Neural cell (in vitro differentiated cells): ENCODE results near the gene SLC6A18. TPM values are rescaled to one million over a fixed set of nuclear protein-coding genes. Genes with fewer than 3 reads are reported as not detected.
"Not testable (repeated sequence)": the region's sequence is repeated elsewhere in the genome, so short reads cannot be mapped to it uniquely, and the experiment has no call there.

Source experiments
- H2AFZ ChIP-seq: fragments of 200-600, 300-800 bp; sonication (generic), shearing (Covaris generic); 2 replicates; pipeline ENCODE4 v1.6.0; 2014; ENCODE audit warnings: low read depth, mild to moderate bottlenecking, antibody characterized with exemption, low read length, moderate library complexity
- H3F3A ChIP-seq: fragments of 200-600 bp; shearing (Covaris generic); 2 replicates; pipeline ENCODE4 v1.6.1; 2016; ENCODE audit warnings: mild to moderate bottlenecking, moderate library complexity, mixed read lengths, antibody characterized with exemption, low read length; ENCODE audit not compliant: insufficient read depth, poor library complexity, severe bottlenecking
- H3K27ac ChIP-seq: fragments of 200-600, 300-800 bp; sonication (generic), shearing (Covaris generic); 2 replicates; pipeline ENCODE4 v1.5.1; 2014; ENCODE audit warnings: mild to moderate bottlenecking, low read length, moderate library complexity
- H3K27me3 ChIP-seq: fragments of 300-800, 200-600 bp; sonication (generic), shearing (Covaris generic); 2 replicates; pipeline ENCODE4 v1.6.0; 2014; ENCODE audit warnings: mild to moderate bottlenecking, low read depth, low read length, moderate library complexity; ENCODE audit not compliant: insufficient read depth
- H3K36me3 ChIP-seq: fragments of 300-800, 200-600 bp; sonication (generic), shearing (Covaris generic); 2 replicates; pipeline ENCODE4 v1.5.1; 2014; ENCODE audit warnings: mild to moderate bottlenecking, antibody characterized with exemption, low read length, moderate library complexity; ENCODE audit not compliant: insufficient read depth
- H3K4me2 ChIP-seq: fragments of 300-800, 200-600 bp; sonication (generic), shearing (Covaris generic); 2 replicates; pipeline ENCODE4 v1.6.0; 2014; ENCODE audit warnings: mild to moderate bottlenecking, low read length
- H3K4me3 ChIP-seq: fragments of 300-800, 200-600 bp; sonication (generic), shearing (Covaris generic); 2 replicates; pipeline ENCODE4 v1.5.1; 2014; ENCODE audit warnings: mild to moderate bottlenecking, low read length, moderate library complexity
- H3K79me2 ChIP-seq: fragments of 200-600 bp; shearing (Covaris generic); replicated peaks from 2 replicates; pipeline ENCODE4 v1.6.0; 2014; ENCODE audit warnings: mild to moderate bottlenecking, low read length, moderate library complexity; ENCODE audit not compliant: insufficient read depth
- H3K9ac ChIP-seq: fragments of 300-800, 200-600 bp; sonication (generic), shearing (Covaris generic); 2 replicates; pipeline ENCODE4 v1.6.1; 2016; ENCODE audit warnings: mild to moderate bottlenecking, low read length, mixed read lengths
- H3K9me2 ChIP-seq: fragments of 200-600 bp; shearing (Covaris generic); 2 replicates; pipeline ENCODE4 v1.6.1; 2016; ENCODE audit warnings: mild to moderate bottlenecking, low read length, mixed read lengths; ENCODE audit not compliant: insufficient read depth
- H3K9me3 ChIP-seq: fragments of 200-600, 300-800 bp; sonication (generic), shearing (Covaris generic); 2 replicates; pipeline ENCODE4 v1.6.1; 2016; ENCODE audit warnings: mild to moderate bottlenecking, mixed run types, low read length, moderate library complexity, mixed read lengths
- H4K20me1 ChIP-seq: fragments of 200-600 bp; shearing (Covaris generic); 2 replicates; pipeline ENCODE4 v1.6.1; 2016; ENCODE audit warnings: mild to moderate bottlenecking, mixed run types; ENCODE audit not compliant: insufficient read depth
- CTCF ChIP-seq: fragments of 450-650 bp; IDR thresholded peaks from 2 replicates; pipeline ENCODE4 v1.5.1; 2014; ENCODE audit warnings: antibody characterized with exemption, mild to moderate bottlenecking, moderate library complexity; ENCODE audit not compliant: poor library complexity, severe bottlenecking
- EP300 ChIP-seq: fragments of 450-650 bp; conservative IDR thresholded peaks from 2 replicates; pipeline ENCODE4 v1.6.1; 2014; ENCODE audit warnings: antibody characterized with exemption, mild to moderate bottlenecking, moderate library complexity; ENCODE audit not compliant: poor library complexity, severe bottlenecking
- EZH2 ChIP-seq: fragments of 200-600, 300-800 bp; shearing (Covaris generic), sonication (generic); IDR thresholded peaks from 2 replicates; pipeline ENCODE4 v1.6.1; 2014; ENCODE audit warnings: antibody characterized with exemption, low read length, borderline replicate concordance, mild to moderate bottlenecking; ENCODE audit not compliant: insufficient read depth, poor library complexity, severe bottlenecking
- MXI1 ChIP-seq: fragments of 450-650 bp; conservative IDR thresholded peaks from 2 replicates; pipeline ENCODE4 v1.6.1; 2014; ENCODE audit warnings: antibody characterized with exemption, mild to moderate bottlenecking; ENCODE audit not compliant: poor library complexity, severe bottlenecking
- POLR2AphosphoS5 ChIP-seq: IDR thresholded peaks from 2 replicates; pipeline ENCODE4 v1.6.1; 2012
- RAD21 ChIP-seq: fragments of 450-650 bp; conservative IDR thresholded peaks from 2 replicates; pipeline ENCODE4 v1.6.1; 2014; ENCODE audit warnings: antibody characterized with exemption, mild to moderate bottlenecking, moderate library complexity
- REST ChIP-seq: IDR thresholded peaks from 2 replicates; pipeline ENCODE4 v1.6.1; 2012; ENCODE audit warnings: borderline replicate concordance
- SMC3 ChIP-seq: fragments of 450-650 bp; conservative IDR thresholded peaks from 2 replicates; pipeline ENCODE4 v1.6.1; 2014; ENCODE audit warnings: antibody characterized with exemption, mild to moderate bottlenecking, moderate library complexity; ENCODE audit not compliant: poor library complexity
- polyA plus RNA-seq: library from polyadenylated mRNA; depleted of rRNA; stranded (reverse); fragments of >200 nt; gene quantifications from 2 replicates; pipeline ENCODE4 v1.2.3, GENCODE V29; 2014

The SLC6A18 gene
- polyA plus RNA-seq, 1 donor from 2014 or later = not detected

GRCh38 chr5:1282993-1283728, 58.0 kb downstream of the SLC6A18 start:
- not testable (repeated sequence) for H3K9me2 ChIP-seq, H3K9ac ChIP-seq, H2AFZ ChIP-seq, H3K4me3 ChIP-seq, H3K79me2 ChIP-seq, H3K27ac ChIP-seq, H4K20me1 ChIP-seq, H3K4me2 ChIP-seq, H3K9me3 ChIP-seq, H3K27me3 ChIP-seq, H3F3A ChIP-seq, H3K36me3 ChIP-seq

- not testable (repeated sequence) for H3K4me3 ChIP-seq, H3K9me2 ChIP-seq, H3F3A ChIP-seq, H3K27ac ChIP-seq, H2AFZ ChIP-seq, H3K9ac ChIP-seq, H3K79me2 ChIP-seq, H3K9me3 ChIP-seq, H3K36me3 ChIP-seq, H4K20me1 ChIP-seq, H3K4me2 ChIP-seq, H3K27me3 ChIP-seq
These were observed 58.5 kb downstream of the SLC6A18 start for GRCh38 chr5:1283729-1284041.

- not testable (repeated sequence) for H3K27me3 ChIP-seq, H3K9me2 ChIP-seq, H3K4me2 ChIP-seq, H3K27ac ChIP-seq, H3K9me3 ChIP-seq, H2AFZ ChIP-seq, H4K20me1 ChIP-seq, H3F3A ChIP-seq, H3K79me2 ChIP-seq, H3K4me3 ChIP-seq, H3K36me3 ChIP-seq, H3K9ac ChIP-seq
These were observed 59.3 kb downstream of the SLC6A18 start for GRCh38 chr5:1284336-1284970.

- Histone ChIP-seq H3K36me3 (no peaks in the 10 kb centered on the region), H3K27ac (no peak overlapping the region), H3K9me3 (no peaks in the 10 kb centered on the region), H2AFZ (no peak overlapping the region), H3K9ac (no peak overlapping the region), H4K20me1 (peaks cover 2% of the 10 kb centered on the region), H3F3A (no peaks in the 10 kb centered on the region), H3K79me2 (no peaks in the 10 kb centered on the region), H3K4me2 (no peak overlapping the region), H3K9me2 (no peaks in the 10 kb centered on the region), H3K27me3 (no peaks in the 10 kb centered on the region), H3K4me3 (no peak overlapping the region)
- TF ChIP-seq POLR2AphosphoS5 = no peak
- TF ChIP-seq EZH2 = no peak
- TF ChIP-seq SMC3 = no peak
- TF ChIP-seq EP300 = no peak
These were observed 60.0 kb downstream of the SLC6A18 start for GRCh38 chr5:1285141-1285540.

- Histone ChIP-seq H3K9me2 (no peaks in the 10 kb centered on the region), H3K4me2 (no peak overlapping the region), H4K20me1 (peaks cover 2% of the 10 kb centered on the region), H3K27ac (no peak overlapping the region), H3K4me3 (no peak overlapping the region), H3F3A (no peaks in the 10 kb centered on the region), H3K79me2 (no peaks in the 10 kb centered on the region), H3K27me3 (no peaks in the 10 kb centered on the region), H2AFZ (no peak overlapping the region), H3K36me3 (no peaks in the 10 kb centered on the region), H3K9me3 (no peaks in the 10 kb centered on the region), H3K9ac (no peak overlapping the region)
- TF ChIP-seq CTCF (no peak), MXI1 (no peak), RAD21 (no peak), REST (no peak), POLR2AphosphoS5 (no peak)
These were observed 60.7 kb downstream of the SLC6A18 start for GRCh38 chr5:1285883-1286291.
